HG03045 (cell line): Measurements from ENCODE around the gene WNK2.

ENCODE experiments used
- ATAC-seq: cut with Tn5 transposase; IDR thresholded peaks from one replicate; pipeline ENCODE4 v1.9.1; 2021; ENCODE audit warnings: mild to moderate bottlenecking, moderate library complexity; ENCODE audit not compliant: unreplicated experiment

WNK2 gene

DNA sequence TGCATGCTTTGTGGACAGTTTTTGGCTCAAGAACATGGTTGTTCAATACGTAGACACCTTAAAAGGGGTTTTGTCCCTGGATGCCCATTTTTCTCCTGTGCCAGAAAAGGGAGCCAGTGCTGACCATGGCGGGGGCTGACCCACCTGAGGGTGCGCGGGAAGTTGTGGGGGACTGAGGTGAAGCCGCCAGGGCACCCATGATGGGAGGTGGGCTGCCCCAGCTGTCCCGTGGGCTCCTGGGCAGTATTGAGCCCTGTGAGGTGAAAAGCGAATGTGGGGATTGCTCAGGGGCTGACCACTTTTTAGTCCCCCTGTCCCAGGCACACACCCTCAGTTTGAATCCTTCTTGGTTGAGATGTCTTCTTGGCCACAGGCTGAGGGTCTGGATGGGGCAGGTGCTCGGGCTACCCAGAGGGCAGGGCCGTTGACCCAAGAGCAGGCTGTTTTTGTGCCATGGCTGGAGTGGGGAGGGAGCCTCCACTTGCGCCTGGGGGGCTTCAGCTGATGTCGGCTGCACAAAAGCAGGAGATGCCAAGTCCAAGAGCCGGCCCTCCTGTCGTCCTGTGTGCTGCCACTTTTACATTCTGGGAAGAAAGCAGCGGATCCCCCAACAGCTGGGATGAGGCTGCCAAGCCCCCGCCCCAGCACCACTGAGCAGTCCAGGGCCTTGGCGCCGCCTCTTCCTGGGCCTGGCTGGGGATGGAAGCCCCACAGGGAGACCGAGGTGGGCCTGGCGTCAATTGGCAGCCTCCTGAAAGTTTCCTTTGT, 120.1 kb downstream of the WNK2 start:
- no peak for ATAC-seq

DNA sequence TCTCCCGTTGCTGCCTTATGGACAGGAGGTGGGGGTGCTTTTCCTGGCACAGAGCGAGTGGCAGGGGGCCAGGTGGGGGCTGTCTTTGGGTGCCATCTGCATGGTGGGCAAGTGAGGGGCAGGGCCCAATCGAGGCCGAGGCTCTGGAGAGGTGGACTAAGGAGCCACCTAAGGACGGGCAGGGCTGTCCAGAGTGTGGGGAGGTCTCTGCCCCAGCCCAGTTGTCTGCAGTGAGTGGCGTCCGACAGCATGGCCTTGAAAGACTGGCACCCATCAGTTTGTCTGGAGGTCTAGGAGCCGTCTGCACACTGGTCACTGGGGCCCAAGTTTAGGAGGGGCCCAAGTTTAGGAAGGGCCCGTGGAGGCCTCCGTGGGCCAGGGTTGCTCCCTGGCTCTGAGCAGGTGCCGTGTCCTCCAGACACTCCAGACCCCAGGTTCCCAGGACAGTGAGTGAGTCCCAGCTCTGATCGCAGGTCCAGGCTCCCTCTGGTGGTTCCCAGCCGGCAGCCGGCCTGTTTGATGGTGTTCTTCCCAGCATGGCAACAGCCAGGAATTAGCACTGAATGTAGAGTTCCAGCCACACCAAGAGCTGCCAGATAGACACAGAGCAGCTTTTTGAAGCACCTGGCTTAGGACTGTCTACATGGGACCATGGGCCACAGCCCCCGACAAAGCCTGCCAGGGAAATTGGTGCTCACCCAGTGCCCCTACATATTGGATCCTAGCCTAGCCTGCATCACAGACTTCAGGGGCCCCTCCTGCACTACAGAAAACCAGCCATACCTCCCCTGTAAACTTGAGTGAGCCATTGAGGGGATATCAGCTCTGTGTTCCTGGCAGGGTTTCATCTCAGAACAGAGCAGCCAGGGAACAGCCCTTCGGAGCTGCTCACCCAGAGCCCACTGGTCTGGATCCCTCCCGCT, 120.9 kb downstream of the WNK2 start:
- no peak for ATAC-seq

DNA sequence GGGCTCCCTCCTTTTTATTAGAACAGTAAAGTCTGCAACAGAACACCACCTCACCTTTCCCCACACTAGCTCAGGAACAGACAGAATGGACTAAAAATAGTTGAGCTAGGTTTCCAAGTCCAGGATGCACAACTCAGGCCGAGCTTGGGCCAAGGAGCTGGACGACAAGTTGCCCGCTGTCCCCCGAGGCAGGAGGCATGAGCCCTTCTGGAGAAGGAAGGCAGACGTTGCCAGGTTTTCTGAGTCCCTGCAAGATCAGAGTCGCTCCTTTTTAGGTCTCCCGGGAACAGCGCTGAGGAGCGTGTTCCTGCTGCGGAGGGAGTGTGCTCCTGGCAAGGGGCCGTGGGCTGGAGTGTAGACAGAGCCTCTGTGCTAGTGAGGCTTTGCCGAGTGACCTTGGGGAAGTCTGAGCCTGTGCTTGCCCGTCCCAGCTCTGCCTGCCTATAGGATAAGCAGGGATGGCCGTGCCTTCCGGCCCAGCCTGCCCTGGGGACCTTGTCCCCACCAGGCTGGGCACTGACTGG, 121.6 kb downstream of the WNK2 start:
- no peak for ATAC-seq

DNA sequence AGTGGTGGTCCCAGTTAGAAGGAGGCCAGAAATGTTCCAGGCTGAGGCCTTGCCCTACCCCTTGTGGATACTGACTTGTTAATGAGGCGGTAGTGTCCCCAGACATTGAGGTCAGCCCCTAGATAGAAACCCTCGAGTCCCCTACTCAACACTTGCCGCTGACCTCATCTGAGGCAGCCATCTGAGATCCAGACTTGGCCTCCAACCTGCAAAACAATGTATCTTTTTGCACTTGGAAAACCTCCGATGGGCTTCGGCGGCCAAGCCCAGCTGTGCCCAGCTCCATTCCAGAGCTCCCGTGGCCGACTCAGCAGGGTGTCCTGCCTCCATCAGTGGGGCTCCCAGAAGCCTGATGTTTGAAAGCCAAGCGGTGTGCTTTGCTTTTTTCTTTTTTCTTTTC, 122.1 kb downstream of the WNK2 start:
- ATAC-seq, result no peak

DNA sequence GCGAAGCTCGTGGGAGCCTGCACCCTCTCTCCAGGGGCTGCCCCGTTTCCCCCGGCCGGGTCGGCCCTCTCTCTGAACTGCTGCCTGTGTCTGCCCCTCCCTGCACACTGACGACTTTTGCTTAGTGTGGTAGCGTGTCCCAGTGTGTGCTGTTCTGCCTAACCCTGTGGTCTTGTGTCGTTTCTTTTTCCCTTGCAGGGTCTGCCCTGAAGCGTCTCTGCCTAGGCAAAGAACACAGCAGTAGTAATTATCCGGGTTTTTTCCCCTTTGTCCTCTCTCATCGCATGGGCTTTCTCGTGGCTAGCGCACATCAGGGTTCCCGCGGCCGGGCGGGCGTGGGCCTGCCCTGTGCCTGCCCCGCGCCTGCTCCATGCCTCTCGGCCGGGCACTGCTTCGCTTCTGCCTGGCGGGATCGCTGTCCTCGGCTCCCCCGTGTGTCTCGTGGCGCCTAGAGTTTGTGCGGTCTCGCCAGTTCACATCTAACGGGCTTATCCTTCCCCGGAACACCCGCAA, 122.7 kb downstream of the WNK2 start:
- no peak for ATAC-seq

DNA sequence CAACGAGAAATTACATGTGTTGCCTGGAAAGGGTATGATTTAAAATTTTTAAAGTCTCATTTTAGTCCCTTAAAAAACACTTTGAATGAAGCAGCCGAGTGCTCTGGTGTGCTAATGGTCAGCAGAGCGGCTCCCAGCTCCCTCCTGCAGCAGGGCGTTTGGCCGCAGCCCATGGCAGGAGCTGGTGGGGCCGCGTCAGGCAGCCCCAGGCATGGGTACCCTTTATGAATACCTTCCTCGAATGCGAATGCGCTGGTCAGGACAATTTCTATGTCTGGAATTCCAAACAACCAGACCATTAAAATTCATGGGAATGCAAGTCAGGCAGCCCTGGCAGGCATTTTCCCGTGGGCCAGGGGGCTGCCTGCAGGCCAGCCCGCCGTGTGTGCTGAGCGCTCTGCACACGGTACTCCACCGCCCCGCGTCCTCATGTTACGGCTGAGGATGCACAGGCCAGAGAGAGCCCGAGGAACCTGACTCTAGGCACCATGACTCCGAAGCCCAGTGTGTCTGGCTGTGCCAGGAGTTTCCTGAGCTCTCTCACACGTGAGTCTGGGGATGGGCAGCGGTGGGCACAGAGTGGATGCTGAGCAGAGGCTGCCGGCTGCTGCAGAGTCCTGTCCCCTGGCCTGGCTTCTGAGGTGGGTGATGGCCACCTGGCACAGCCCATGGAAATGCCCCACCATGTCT, 123.7 kb downstream of the WNK2 start:
- no peak for ATAC-seq

DNA sequence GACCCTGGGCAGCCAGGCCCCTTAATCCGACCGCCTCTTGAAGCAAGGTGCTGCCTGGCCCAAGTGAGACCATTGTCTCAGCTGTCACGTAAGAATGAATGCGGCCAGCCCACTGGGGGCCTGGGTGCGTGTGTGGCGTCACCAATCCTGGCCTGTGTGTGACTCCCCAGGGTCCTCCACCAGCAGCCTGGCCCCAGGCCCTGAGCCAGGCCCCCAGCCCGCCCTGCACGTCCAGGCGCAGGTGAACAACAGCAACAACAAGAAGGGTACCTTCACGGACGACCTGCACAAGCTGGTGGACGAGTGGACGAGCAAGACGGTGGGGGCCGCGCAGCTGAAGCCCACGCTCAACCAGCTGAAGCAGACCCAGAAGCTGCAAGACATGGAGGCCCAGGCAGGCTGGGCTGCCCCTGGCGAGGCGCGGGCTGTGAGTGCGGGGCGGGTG, 124.2 kb downstream of the WNK2 start:
- ATAC-seq, result no peak

DNA sequence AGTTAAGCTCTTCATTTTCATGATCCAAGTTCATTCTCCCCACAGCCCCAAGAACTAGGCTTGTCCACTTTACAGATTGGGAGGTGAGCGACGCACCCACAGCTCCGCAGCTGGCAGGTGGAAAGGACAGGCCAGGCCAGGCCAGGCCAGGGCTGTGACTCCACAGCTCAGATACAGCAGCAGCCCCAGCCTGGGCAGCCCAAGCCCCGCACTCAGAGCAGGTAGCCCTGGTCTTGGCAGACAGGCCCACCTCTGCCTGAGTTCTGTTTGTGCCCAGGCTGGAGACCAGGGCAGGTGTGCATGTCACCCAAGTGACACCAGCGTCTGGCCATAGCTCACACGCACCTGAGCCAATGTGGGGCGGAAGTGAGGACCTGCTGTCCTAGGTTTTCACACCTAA, 124.7 kb downstream of the WNK2 start:
- no peak for ATAC-seq

DNA sequence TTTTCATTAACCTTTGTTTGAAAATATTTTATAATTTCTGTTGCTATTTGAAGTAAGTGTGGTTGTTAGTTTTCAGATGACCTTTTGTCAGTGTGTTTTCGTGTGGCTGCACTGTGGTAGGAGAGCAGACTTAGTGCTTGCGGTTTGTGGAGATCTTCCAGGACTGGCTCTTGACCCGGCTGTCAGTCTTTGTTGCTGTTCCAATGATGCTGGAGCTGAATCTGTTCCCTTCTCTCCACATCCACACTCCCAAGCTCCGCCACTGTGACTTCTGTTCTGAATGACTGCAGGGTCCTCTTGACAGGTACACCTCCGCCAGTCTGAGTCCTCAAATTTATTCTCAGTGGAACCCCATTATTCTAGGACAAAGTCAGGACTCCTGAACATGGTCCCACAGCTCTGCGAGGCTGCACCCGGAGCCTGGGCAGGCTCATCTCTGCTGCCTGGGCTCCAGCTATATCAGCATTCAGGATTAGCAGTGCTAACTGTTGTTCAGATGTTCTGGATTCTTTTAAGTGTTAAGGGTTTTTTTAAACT, 126.0 kb downstream of the WNK2 start:
- ATAC-seq, result no peak

DNA sequence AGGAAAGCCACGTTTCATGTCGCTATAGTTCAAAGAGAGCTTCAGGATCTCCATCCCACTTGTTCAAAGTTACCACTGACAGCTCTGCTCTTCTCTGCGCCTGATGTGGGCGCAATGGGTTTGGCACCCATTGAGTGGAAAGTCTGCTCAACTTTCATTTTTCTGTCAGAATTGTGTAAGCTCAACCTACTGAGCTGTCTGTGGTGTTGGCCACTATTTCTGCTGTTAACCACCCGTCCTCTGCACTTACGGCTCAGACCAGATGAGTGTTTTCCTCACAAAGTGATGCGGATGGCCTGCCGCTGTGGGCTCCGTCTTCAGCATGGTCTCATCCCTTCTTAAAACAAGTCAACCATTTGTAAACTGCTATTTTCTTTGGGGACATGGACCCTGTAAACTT, 131.2 kb downstream of the WNK2 start:
- ATAC-seq, result no peak

DNA sequence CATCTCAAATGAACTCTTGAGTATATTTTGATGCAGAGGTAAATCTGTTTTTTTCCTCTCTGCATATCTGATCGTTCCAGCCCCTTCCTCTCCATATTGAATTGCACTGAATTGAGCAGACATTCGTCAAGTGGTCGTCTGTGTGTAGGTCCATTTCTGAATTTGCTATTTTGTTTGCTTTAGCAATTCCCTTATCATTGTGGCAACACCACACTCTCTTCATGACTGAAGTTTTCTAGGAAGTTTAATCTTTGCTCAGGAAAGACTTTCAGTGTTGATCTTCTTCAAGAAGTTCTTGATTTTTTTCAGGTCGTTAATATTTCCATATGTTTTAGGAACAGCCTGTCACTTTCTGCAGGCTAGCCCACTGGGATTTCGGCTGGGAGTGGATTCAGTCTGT, 132.0 kb downstream of the WNK2 start:
- ATAC-seq, result no peak

DNA sequence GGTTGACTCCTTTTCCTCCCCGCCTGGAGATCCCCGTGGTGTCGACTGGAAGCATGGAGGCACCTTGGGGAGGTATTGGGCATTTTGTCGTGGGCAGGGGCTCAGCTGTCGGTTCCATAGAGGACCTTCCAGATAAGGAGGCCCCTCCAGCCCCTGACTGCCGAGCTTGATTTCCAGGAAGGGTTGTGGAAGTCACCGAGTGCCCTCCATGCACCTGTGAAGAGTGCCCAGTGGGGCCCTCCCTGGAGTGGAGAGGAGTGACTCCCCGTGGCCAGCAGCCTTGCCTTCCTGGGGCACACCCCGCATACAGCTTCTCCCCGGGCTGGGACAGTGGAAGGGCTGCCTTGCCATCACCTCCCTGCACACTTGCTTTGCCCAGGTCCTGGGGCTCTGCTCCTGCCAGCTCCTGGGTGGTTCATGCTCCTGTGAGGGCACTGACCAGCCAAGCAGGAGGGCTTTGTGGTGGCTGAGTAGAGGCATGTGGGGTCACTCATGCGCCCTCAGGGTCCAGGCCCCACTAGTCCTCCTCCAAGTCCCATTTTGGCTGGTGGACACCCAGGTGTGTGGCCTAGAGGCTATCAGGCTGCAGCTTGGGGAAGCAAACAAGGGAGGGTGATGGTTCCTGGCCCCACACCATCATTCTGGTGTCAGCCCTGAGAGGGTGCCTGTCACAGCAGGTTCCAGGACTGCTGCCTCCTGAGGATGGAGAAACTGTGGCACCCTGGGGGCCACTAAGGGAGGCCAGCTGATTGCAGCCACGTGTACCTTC, 133.0 kb downstream of the WNK2 start:
- no peak for ATAC-seq

DNA sequence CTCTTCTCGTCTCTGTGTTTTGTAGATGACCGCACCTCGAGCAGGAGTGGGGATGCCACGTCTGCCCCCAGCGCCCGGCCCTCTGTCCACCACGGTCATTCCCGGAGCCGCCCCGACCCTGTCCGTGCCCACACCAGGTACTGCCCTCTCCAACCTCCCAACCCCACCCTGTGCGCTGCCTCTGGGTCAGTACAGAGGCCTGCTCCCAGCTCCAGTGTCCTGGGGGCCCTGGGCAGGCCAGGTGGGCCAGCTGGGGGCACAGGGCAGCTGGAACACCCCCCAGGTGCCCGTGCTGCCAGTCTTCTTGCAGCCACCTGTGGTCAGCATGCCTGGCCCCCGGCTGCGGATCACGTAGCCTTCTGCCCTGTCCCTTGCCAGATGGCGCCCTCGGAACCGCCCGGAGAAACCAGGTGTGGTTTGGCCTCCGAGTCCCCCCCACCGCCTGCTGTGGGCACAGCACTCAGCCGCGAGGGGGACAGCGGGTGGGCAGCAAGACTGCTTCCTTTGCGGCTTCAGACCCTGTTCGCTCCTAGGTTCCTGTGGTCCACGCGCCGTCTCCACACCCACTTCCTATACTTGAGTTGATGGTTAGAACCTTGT, 133.7 kb downstream of the WNK2 start:
- no peak for ATAC-seq

DNA sequence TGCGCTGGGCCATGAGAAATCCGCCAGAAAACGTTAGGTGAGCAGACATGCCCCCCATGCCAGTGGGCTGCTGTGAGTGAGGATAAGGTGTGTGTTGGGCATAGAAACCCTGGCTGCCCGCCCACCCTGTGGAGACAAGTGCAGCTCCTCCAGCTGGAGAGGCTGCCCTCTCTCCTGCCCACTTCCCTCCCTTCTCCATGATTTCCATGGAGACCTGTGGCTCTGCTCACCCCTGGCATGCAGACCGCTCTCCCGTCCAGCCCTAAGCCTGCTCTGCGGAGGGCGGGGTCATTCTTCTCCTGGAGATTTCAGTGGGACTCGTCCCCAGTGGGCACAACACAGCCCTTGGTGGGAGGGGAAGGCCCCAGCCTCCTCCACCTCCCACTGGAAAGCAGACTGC, 134.5 kb downstream of the WNK2 start:
- no peak for ATAC-seq

DNA sequence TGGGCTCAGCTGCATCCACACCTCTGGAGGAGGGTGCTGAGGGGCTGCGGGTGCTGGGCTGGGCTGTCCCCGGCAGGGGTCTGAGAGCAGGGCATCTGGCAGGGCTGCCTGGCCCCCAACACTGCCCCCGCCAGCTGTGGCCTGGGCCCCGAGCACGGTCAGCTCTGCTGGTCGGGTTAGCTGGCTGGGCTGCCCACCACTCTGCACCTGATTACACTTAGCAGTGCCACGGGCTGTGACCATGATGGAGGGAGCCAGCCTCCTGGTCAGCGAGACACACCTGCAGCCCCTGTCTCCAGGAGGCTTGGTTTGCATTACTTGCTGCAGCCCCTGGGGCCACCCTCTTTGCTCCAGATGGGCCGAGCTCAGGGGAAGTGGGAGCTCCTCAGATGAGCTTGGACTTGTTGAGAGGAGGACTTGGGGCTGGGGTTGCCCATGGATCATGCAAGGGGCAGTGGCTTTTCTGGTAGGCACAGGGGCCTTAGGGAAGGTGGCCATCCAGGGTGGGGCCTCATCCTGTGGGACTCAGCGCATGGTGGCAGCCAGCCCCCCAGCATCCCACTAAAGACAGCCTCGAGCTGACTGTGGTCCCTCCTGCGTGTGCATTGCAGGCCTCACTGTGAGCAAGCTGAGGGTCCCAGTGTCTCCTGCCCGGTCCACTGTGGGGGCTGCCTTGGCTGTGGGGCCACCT, 135.5 kb downstream of the WNK2 start:
- no peak for ATAC-seq

DNA sequence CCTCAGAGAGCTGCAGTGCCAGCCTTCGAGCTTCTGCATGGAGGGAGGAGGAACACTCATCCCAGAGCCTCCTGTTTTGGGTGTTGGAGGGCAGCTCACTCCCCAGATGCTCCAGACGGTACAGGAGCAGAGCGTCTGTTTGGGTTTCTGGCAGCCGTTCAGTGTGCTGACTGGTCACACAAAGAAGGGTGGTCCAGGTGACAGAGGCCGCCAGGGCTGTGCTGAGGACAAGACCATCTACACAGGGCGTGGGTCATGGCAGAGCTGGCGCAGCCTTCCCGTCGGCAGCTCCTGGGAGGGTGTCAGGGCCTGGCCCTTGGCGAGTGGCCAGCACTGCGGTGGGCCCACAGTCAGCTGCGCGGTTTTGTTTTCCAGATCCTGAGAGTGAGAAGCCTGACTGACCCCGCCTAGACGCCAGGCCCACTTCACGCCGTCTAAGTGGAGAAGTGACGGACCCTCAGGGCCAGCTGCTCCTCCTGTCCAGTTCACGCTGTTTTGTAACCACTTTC, 136.1 kb downstream of the WNK2 start:
- no peak for ATAC-seq

DNA sequence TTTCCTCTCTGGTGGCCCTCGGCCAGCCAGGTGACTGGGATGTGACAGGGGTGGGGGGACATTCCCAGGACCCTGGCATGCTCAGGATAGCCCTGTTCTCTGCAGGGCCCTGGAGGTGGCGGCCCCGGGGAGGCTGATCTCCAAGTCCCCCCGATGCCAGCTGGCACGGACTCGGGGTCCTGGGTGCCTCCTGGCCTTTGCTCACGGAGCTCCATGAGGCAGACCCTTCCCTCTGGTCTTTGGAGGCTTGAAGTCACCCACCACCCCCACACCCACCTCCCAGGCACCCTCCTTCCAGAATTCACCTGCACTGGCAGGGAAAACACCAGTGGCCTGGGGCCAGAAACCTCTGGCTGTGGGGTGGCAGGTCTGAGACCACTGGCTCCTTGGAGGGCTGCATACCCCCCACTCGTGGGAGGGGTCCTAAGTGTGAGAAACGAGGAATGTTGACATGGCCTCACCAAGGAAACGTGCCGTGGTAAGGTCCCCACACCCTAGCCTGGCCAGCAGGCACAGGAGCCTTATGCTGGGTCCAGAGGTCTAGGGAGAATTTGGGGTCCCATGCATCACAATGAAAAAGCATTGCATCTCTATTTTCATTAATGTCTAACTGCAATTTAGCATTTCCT, 136.8 kb downstream of the WNK2 start:
- no peak for ATAC-seq

DNA sequence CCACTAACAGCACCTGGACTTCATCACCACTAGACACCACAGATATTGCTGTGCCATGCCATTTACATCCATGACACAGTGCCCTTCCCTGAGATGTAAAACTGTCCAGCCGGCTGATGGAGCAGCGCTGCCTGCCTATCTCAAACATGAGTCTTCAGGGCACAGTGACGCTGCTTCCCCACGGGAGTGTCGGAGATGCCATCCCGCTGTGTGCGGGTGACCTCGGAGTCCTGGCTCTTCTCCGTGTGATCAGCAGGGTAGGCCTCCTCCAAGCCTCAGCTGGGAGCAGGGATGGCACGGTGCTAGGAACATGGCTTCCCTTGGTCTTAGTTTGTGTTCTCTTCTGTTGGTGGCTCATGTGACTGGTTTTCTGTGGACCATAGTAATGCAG, 137.3 kb downstream of the WNK2 start:
- no peak for ATAC-seq
